Tibial nerve (tissue), 3 donors: ENCODE results near the gene ASH1L.

Experiments used
- EP300 ChIP-seq, 2 donors: sonication (generic); formaldehyde crosslinking; IDR thresholded peaks; one replicate each; pipeline ENCODE4 v1.6.1; 2017; ENCODE audit warnings: antibody characterized with exemption in 2 of 2, mild to moderate bottlenecking in 1 of 2
- POLR2A ChIP-seq, 2 donors: fragments of 450-650 bp; IDR thresholded peaks; one replicate each; pipeline ENCODE4 v1.6.1; 2017; ENCODE audit warnings: antibody characterized with exemption in 2 of 2, mild to moderate bottlenecking in 2 of 2, moderate library complexity in 2 of 2

DNA sequence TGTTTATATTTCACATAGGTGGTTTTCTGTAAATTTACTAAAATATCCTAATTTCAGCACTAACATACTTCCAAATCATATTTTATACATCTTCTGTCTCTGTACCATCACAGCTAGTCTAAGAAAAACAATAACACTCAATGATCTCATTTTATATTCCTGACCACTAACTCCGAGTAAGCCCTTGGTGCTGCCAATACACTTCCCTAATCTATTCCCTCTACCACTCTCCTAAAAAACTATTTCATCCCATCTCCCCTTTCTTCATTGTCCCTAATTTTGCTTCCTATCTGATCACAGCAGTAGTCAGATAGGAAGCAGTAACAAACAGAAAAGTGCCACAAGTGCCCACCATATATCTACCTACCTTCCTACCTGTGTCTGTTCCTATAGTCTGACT is 36.2 kb downstream of the ASH1L start:
- TF ChIP-seq EP300 (IDR thresholded peaks at IDR 0.05), result no peak
- no peak for TF ChIP-seq POLR2A (IDR thresholded peaks at IDR 0.05)
